ENCODE results near the gene SPTBN1.

Gene SPTBN1

DNA sequence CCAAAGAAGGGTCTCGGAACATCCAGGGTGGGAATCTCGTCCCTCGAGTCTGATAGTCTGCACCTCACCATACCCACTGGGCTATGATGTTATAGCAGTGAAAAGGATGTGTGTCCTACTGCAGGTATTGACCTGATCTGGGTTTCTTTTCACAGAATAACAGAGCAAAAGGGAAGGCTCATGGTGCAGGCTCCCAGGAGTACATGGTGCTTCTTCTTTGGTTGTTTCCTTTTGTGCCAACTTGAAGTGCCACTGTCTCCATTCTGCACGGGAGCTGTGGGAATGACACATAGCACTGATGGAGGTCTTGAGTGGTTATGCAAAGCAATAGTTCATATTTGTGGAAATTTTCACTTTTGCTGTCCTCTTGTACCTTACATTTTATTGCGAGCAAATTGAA lies 195.2 kb downstream of the SPTBN1 start:
- Histone ChIP-seq H3K4me2 (ENCODE audit: low read depth, low read length, poor library complexity, severe bottlenecking) (no peak overlapping the region), H3K9me2 (replicated peaks; ENCODE audit: low read depth, low read length) (no peaks in the 10 kb centered on the region), H3K9ac (ENCODE audit: low read depth, low read length, poor library complexity, severe bottlenecking) (no peak overlapping the region), H3K79me2 (ENCODE audit: insufficient read depth, low read length) (no peaks in the 10 kb centered on the region), H3K36me3 (ENCODE audit: insufficient read depth, low read length) (peaks cover 100% of the 10 kb centered on the region), H4K20me1 (ENCODE audit: insufficient read depth, low read length, poor library complexity, severe bottlenecking) (no peaks in the 10 kb centered on the region), H3K4me1 (ENCODE audit: insufficient read depth, low read length, poor library complexity, severe bottlenecking) (no peaks in the 10 kb centered on the region), H2AFZ (ENCODE audit: low read length) (no peak overlapping the region), H3K9me3 (ENCODE audit: insufficient read depth, low read depth, low read length) (no peaks in the 10 kb centered on the region), H3K27me3 (ENCODE audit: insufficient read depth, low read length, poor library complexity, severe bottlenecking) (no peaks in the 10 kb centered on the region), H3K4me3 (ENCODE audit: low read length, poor library complexity, severe bottlenecking) (no peak overlapping the region), H3F3A (ENCODE audit: low read depth) (no peaks in the 10 kb centered on the region)
- TF ChIP-seq EZH2phosphoT487 (IDR thresholded peaks at IDR 0.05; ENCODE audit: borderline replicate concordance) = no peak
- TF ChIP-seq, protein P1, sequence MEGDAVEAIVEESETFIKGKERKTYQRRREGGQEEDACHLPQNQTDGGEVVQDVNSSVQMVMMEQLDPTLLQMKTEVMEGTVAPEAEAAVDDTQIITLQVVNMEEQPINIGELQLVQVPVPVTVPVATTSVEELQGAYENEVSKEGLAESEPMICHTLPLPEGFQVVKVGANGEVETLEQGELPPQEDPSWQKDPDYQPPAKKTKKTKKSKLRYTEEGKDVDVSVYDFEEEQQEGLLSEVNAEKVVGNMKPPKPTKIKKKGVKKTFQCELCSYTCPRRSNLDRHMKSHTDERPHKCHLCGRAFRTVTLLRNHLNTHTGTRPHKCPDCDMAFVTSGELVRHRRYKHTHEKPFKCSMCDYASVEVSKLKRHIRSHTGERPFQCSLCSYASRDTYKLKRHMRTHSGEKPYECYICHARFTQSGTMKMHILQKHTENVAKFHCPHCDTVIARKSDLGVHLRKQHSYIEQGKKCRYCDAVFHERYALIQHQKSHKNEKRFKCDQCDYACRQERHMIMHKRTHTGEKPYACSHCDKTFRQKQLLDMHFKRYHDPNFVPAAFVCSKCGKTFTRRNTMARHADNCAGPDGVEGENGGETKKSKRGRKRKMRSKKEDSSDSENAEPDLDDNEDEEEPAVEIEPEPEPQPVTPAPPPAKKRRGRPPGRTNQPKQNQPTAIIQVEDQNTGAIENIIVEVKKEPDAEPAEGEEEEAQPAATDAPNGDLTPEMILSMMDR (conservative IDR thresholded peaks at IDR 0.05; ENCODE audit: low read length) = no peak

DNA sequence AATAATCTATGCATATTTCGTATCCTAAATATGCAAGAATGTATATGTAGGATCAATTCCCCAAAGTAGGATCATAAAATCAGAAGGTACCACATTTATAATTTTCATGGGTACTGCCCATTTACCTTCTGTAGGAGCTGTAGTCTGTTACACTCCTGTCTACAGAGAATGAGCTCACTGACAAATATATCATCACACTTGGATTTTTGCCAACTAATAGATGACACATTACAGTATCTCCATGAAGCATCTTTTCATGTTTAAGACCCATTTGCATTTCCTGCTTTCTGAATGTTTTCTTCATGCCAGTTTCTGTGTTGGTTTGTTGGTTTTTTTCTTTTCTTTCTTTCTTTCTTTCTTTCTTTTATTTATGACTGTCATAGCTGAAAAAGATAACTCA lies 196.4 kb downstream of the SPTBN1 start:
- Histone ChIP-seq H2AFZ (ENCODE audit: low read length) (no peak overlapping the region), H3K36me3 (ENCODE audit: insufficient read depth, low read length) (peaks cover 99% of the 10 kb centered on the region), H3K4me2 (ENCODE audit: low read depth, low read length, poor library complexity, severe bottlenecking) (no peak overlapping the region), H3K9me2 (replicated peaks; ENCODE audit: low read depth, low read length) (no peaks in the 10 kb centered on the region), H3K9ac (ENCODE audit: low read depth, low read length, poor library complexity, severe bottlenecking) (no peak overlapping the region), H3K27me3 (ENCODE audit: insufficient read depth, low read length, poor library complexity, severe bottlenecking) (no peaks in the 10 kb centered on the region), H3K9me3 (ENCODE audit: insufficient read depth, low read depth, low read length) (no peaks in the 10 kb centered on the region), H3K79me2 (ENCODE audit: insufficient read depth, low read length) (no peaks in the 10 kb centered on the region), H3K4me1 (ENCODE audit: insufficient read depth, low read length, poor library complexity, severe bottlenecking) (no peaks in the 10 kb centered on the region), H4K20me1 (ENCODE audit: insufficient read depth, low read length, poor library complexity, severe bottlenecking) (peaks cover 5% of the 10 kb centered on the region), H3F3A (ENCODE audit: low read depth) (no peaks in the 10 kb centered on the region), H3K4me3 (ENCODE audit: low read length, poor library complexity, severe bottlenecking) (no peak overlapping the region)
- no peak for TF ChIP-seq EZH2phosphoT487 (IDR thresholded peaks at IDR 0.05; ENCODE audit: borderline replicate concordance)
- TF ChIP-seq, protein P1 (conservative IDR thresholded peaks at IDR 0.05; ENCODE audit: low read length) = no peak

DNA sequence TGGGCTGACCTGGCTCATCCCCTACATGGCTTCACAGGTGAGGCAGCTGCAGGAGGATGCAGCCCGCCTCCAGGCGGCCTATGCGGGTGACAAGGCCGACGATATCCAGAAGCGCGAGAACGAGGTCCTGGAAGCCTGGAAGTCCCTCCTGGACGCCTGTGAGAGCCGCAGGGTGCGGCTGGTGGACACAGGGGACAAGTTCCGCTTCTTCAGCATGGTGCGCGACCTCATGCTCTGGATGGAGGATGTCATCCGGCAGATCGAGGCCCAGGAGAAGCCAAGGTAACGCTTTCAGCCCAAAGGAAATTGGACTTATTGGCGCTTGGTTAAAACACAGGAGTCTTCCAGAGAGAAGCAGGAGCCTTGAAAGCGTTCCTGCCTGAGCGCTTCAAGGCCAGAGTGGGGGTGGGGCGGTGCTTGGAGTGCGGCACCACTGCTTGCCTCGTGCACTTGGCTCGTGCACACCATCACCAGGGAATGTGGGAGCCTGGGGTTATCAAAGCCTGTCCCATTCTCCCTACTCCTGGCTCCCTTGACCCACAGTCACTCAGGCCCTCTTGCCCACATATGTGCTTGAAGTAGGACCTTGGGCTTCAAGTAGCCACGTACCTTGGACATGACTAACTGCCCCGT lies 197.6 kb downstream of the SPTBN1 start:
- H3K36me3 ChIP-seq (ENCODE audit: insufficient read depth, low read length) = peaks cover 99% of the 10 kb centered on the region

More for the DNA sequence above, 197.6 kb downstream of the SPTBN1 start:
- Histone ChIP-seq H3K9me2 (replicated peaks; ENCODE audit: low read depth, low read length) (no peaks in the 10 kb centered on the region), H3K4me1 (ENCODE audit: insufficient read depth, low read length, poor library complexity, severe bottlenecking) (peaks cover 8% of the 10 kb centered on the region), H3K9ac (ENCODE audit: low read depth, low read length, poor library complexity, severe bottlenecking) (no peak overlapping the region), H3K9me3 (ENCODE audit: insufficient read depth, low read depth, low read length) (no peaks in the 10 kb centered on the region), H3K4me2 (ENCODE audit: low read depth, low read length, poor library complexity, severe bottlenecking) (no peak overlapping the region), H3K4me3 (ENCODE audit: low read length, poor library complexity, severe bottlenecking) (no peak overlapping the region), H3K27me3 (ENCODE audit: insufficient read depth, low read length, poor library complexity, severe bottlenecking) (no peaks in the 10 kb centered on the region), H4K20me1 (ENCODE audit: insufficient read depth, low read length, poor library complexity, severe bottlenecking) (peaks cover 5% of the 10 kb centered on the region), H2AFZ (ENCODE audit: low read length) (no peak overlapping the region), H3F3A (ENCODE audit: low read depth) (no peaks in the 10 kb centered on the region), H3K79me2 (ENCODE audit: insufficient read depth, low read length) (no peaks in the 10 kb centered on the region)
- TF ChIP-seq, protein P1 (conservative IDR thresholded peaks at IDR 0.05; ENCODE audit: low read length) = no peak
- no peak for TF ChIP-seq EZH2phosphoT487 (IDR thresholded peaks at IDR 0.05; ENCODE audit: borderline replicate concordance)
